WTC11 (cell line): ENCODE measurements around the gene PRPF8.

ENCODE experiments used
- CBFB ChIP-seq: sonication (generic); formaldehyde crosslinking; IDR thresholded peaks from 2 replicates; pipeline ENCODE4 v1.8.1; 2022; ENCODE audit warnings: mild to moderate bottlenecking, low read depth, missing genetic modification reagents
- FOXJ3 ChIP-seq: sonication (generic); formaldehyde crosslinking; IDR thresholded peaks from 2 replicates; pipeline ENCODE4 v1.9.0; 2021; ENCODE audit warnings: missing genetic modification reagents, mild to moderate bottlenecking, borderline replicate concordance
- MAX ChIP-seq: sonication (generic); formaldehyde crosslinking; IDR thresholded peaks from 2 replicates; pipeline ENCODE4 v1.8.0; 2022; ENCODE audit warnings: mild to moderate bottlenecking, missing genetic modification reagents
- MYBL2 ChIP-seq: sonication (generic); formaldehyde crosslinking; IDR thresholded peaks from 2 replicates; pipeline ENCODE4 v1.8.1; 2023; ENCODE audit warnings: mild to moderate bottlenecking, moderate library complexity, missing genetic modification reagents
- NFATC4 ChIP-seq: fragments of 250-450 bp; sonication (Bioruptor Pico); IDR thresholded peaks from 2 replicates; pipeline ENCODE4 v1.9.0; 2021; ENCODE audit warnings: mild to moderate bottlenecking
- NR3C1 ChIP-seq: sonication (generic); formaldehyde crosslinking; conservative IDR thresholded peaks from 2 replicates; pipeline ENCODE4 v1.8.1; 2023; ENCODE audit warnings: low read depth, mild to moderate bottlenecking, missing genetic modification reagents
- USF2 ChIP-seq: sonication (generic); formaldehyde crosslinking; IDR thresholded peaks from 2 replicates; pipeline ENCODE4 v1.8.1; 2023; ENCODE audit warnings: mild to moderate bottlenecking, missing genetic modification reagents, moderate library complexity

GRCh38 chr17:1710807-1711553 lies 26.3 kb upstream of the PRPF8 start:
- TF ChIP-seq MAX (no peak), USF2 (CRISPR knock-in tag) (no peak), NFATC4 (CRISPR knock-in tag) (no peak), MYBL2 (CRISPR knock-in tag) (no peak), FOXJ3 (no peak), CBFB (CRISPR knock-in tag) (no peak), NR3C1 (no peak)
